Mammary epithelial cell (primary cell): ENCODE measurements around the gene RPS19BP1.

Source experiments
- EZH2 ChIP-seq: IDR thresholded peaks from 2 replicates; pipeline ENCODE4 v1.6.1; 2012; ENCODE audit warnings: low read length, inconsistent platforms, borderline replicate concordance
- TF ChIP-seq, protein P1 (sequence below), 2 donors: IDR thresholded peaks in 1 of 2; conservative IDR thresholded peaks in 1 of 2; 2 replicates each; pipeline ENCODE4 v1.5.1; 2011 to 2012; ENCODE audit warnings: inconsistent platforms in 2 of 2, low read length in 2 of 2, mild to moderate bottlenecking in 2 of 2, control low read depth in 1 of 2, low read depth in 1 of 2; ENCODE audit not compliant: insufficient read depth in 1 of 2; ENCODE audit errors: extremely low read depth in 1 of 2

DNA sequence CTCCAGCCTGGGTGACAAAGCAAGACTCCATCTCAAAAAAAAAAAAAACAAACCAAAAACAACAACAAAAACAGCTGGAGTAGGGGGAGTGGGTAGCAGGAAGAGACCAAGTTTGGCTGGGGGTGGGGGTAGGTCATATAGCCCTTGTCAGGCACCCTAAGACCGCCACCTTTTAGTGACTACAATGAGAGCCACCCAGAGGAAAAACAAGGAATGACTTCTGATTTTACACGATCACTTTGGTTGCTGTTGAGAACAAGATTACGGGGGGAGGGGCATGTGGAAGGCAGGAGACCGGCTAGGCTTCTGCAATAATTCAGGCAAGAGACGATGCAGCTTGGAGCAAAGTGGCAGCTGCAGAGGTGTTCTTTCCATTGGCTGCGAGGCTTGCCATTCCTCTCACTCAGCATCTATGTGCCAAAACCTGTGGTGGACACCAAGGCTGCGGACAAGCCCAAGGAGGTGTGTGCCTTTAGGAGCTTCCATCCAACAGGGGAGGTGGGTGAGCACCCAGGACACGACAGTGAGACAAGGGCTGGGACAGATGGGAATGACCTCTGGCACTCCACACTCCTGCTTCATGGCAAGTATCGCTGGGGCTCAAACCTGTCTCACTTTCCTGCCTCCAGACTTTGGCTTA is 1.7 kb downstream of the RPS19BP1 start:
- TF ChIP-seq, protein P1, sequence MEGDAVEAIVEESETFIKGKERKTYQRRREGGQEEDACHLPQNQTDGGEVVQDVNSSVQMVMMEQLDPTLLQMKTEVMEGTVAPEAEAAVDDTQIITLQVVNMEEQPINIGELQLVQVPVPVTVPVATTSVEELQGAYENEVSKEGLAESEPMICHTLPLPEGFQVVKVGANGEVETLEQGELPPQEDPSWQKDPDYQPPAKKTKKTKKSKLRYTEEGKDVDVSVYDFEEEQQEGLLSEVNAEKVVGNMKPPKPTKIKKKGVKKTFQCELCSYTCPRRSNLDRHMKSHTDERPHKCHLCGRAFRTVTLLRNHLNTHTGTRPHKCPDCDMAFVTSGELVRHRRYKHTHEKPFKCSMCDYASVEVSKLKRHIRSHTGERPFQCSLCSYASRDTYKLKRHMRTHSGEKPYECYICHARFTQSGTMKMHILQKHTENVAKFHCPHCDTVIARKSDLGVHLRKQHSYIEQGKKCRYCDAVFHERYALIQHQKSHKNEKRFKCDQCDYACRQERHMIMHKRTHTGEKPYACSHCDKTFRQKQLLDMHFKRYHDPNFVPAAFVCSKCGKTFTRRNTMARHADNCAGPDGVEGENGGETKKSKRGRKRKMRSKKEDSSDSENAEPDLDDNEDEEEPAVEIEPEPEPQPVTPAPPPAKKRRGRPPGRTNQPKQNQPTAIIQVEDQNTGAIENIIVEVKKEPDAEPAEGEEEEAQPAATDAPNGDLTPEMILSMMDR (conservative IDR thresholded peaks at IDR 0.05 in 1 of 2, IDR thresholded peaks at IDR 0.05 in 1 of 2; ENCODE audit: extremely low read depth in 1 of 2, insufficient read depth in 1 of 2, low read depth in 1 of 2, low read length in 2 of 2): peak; percentile 20 to 25
- no peak for TF ChIP-seq EZH2
